GM06990 (cell line): ENCODE data around the gene PDSS1.
A peak's percentile ranks its signal among the peaks of the same experiment; 100 is the strongest.

ENCODE experiments used
- DNase-seq: peaks from one replicate; pipeline ENCODE4 v3.0.0-alpha.2; 2011; ENCODE audit not compliant: insufficient read length; ENCODE audit errors: extremely low read depth
- H3K27me3 ChIP-seq: replicated peaks from 2 replicates; pipeline ENCODE4 v1.6.0; 2011; ENCODE audit warnings: low read length; ENCODE audit not compliant: control insufficient read depth, insufficient read depth
- H3K36me3 ChIP-seq: 2 replicates; pipeline ENCODE4 v1.5.1; 2011; ENCODE audit warnings: low read length; ENCODE audit not compliant: control insufficient read depth, insufficient read depth
- H3K4me3 ChIP-seq: replicated peaks from 2 replicates; pipeline ENCODE4 v1.5.1; 2011; ENCODE audit warnings: low read depth, mild to moderate bottlenecking, control low read depth, low read length
- TF ChIP-seq, protein P1 (sequence below): IDR thresholded peaks from 2 replicates; pipeline ENCODE4 v1.5.1; 2011; ENCODE audit warnings: low read length, control low read depth, mild to moderate bottlenecking, inconsistent platforms; ENCODE audit not compliant: insufficient read depth, poor library complexity, severe bottlenecking

The PDSS1 gene

GRCh38 chr10:26697922-26698608 lies 564 bp downstream of the PDSS1 start:
- TF ChIP-seq, protein P1, sequence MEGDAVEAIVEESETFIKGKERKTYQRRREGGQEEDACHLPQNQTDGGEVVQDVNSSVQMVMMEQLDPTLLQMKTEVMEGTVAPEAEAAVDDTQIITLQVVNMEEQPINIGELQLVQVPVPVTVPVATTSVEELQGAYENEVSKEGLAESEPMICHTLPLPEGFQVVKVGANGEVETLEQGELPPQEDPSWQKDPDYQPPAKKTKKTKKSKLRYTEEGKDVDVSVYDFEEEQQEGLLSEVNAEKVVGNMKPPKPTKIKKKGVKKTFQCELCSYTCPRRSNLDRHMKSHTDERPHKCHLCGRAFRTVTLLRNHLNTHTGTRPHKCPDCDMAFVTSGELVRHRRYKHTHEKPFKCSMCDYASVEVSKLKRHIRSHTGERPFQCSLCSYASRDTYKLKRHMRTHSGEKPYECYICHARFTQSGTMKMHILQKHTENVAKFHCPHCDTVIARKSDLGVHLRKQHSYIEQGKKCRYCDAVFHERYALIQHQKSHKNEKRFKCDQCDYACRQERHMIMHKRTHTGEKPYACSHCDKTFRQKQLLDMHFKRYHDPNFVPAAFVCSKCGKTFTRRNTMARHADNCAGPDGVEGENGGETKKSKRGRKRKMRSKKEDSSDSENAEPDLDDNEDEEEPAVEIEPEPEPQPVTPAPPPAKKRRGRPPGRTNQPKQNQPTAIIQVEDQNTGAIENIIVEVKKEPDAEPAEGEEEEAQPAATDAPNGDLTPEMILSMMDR = no peak
- Histone ChIP-seq H3K36me3 (no peaks in the 10 kb centered on the region; the same call in none of the 2 replicates), H3K27me3 (no peaks in the 10 kb centered on the region), H3K4me3 (peak overlapping the region; percentile 89)
- DNase-seq = no peak

DNA sequence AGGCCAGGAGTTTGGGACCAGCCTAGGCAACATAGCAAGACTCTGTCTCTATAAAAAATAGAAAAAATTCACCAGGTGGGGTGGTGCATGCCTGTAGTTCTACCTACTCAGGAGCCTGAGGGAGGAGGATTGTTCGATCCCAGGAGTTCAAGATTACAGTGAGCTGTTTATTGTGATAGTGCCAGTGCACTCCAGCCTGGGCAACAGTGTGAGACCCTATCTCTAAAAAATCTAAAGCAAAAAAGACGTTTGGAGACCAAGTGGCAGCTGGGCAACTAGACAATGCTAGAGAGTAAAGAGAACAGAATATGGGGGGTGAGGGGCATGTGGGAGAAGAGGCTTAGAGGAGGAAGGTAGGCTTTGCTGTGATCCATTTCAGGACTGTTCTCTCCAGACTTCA lies 1.4 kb downstream of the PDSS1 start:
- TF ChIP-seq, protein P1 = no peak
- DNase-seq = no peak
- H3K4me3 ChIP-seq = peak overlapping the region; percentile 89

GRCh38 chr10:26699631-26700030 lies 2.1 kb downstream of the PDSS1 start:
- no peak overlapping the region for H3K4me3 ChIP-seq
- H3K27me3 ChIP-seq = no peaks in the 10 kb centered on the region
- TF ChIP-seq, protein P1 = no peak
- DNase-seq = no peak
- H3K36me3 ChIP-seq = no peaks in the 10 kb centered on the region; the same call in none of the 2 replicates

More for the DNA sequence above, 1.4 kb downstream of the PDSS1 start:
- Histone ChIP-seq H3K27me3 (no peaks in the 10 kb centered on the region), H3K36me3 (no peaks in the 10 kb centered on the region; the same call in none of the 2 replicates)

- TF ChIP-seq, protein P1 = no peak
- H3K4me3 ChIP-seq = no peak overlapping the region
- peaks cover 4% of the 10 kb centered on the region for H3K36me3 ChIP-seq
- no peak for DNase-seq
- H3K27me3 ChIP-seq = no peaks in the 10 kb centered on the region
Measured at GRCh38 chr10:26700884-26701630, 3.6 kb downstream of the PDSS1 start.

DNA sequence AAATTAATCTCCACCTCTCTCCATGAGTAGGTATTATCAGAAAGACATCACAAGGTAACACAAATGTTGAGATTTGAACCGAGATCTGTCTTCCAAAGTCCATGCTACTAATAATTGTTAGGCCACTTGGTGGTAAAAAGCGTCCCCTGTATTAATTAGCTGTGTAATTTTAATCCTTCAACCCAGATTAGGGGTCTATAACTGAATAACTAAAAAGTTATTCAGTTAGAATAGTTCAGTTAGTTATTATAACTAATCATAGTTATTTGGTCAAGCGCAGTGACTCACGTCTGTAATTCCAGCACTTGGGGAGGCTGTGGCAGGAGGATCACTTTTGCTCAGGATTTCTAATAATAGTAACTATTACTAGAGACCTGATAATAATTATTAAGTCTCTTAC lies 5.6 kb downstream of the PDSS1 start:
- Histone ChIP-seq H3K36me3 (peaks cover 11% of the 10 kb centered on the region), H3K27me3 (no peaks in the 10 kb centered on the region), H3K4me3 (no peak overlapping the region)
- DNase-seq = no peak
- TF ChIP-seq, protein P1 = no peak
